ENCODE measurements around the gene RTP5. TPM values are rescaled to one million over a fixed set of nuclear protein-coding genes. Genes with fewer than 3 reads are reported as not detected.

RTP5 gene
- total RNA-seq, 1 donor from 2014 or later: not detected

DNA sequence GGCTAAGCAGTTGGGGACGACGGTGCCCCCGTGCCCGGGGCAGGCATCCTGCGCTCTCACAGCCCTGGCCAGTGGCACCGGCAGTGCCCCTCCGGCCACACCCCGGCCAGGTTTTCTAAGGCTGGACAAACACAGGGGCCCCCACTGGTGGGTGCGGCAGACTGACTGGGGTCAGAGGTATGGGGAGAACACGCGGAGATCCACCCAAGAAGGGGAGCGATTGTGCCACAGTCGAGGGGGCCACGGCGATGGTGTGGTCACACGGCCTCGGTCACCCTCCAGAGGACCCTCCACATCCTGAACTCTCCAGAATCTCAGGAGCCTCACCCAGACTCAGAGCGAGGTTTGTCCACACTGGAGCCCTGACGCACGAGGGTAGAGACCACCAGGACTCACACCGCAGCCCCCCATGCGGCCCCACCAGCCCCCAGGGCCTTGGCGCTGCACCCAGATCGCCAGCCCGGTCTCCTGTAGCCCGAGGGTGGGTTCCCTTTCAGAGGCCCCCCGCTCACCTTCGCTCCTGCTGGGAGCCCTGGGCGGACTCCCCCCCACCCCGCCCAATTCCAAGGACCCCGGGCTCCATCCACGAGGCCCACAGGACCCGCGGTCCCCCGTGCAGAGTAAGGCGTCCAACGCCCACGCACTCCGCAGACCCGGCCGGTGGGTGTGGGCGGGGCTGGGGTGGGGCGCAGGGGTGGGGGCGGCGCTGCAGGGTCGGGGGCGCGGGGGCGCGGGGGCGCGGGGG lies 26.0 kb upstream of the RTP5 start:
- no peak for DNase-seq (ENCODE audit: low read depth, low spot score)

GRCh38 chr2:241844066-241844728 lies 25.3 kb upstream of the RTP5 start:
- no peak for DNase-seq (ENCODE audit: low read depth, low spot score)

DNA sequence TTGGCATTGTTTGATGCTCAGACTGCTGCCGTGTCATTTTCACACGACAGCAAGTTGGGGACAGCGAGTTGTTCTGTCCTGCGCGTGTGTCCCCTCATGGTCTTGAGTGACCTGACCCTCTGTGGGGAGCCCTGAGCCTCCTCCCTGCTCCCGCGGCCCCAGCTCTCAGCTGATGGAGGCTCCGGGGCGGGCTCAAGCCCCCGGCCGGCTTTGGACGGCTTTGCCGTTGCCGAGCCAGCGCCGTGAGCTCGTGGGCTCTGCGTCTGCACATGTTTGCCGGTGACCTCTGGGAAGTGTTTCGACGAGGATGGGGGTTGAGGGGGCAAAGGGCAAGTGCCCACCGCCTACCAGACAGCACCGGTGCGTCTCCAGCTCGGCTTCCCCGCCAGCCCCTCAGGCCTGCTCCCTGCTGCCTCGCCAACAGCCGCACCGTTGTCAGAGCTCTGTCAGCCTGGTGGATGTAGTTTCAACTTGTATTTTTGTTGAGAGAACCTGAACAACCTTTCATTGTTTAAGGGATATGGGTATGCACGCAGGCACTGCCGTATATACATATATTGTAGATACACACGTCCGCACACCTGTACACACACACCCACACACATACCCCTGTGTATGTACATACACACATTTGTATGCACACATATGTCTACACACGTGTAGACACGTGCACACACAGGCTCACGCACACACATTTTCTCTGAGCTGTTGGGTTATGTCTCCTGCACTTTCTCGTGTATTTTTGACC lies 24.5 kb upstream of the RTP5 start:
- DNase-seq (ENCODE audit: low read depth, low spot score): no peak

GRCh38 chr2:241846406-241846805 lies 23.1 kb upstream of the RTP5 start:
- no peak for DNase-seq (ENCODE audit: low read depth, low spot score)

- no peak for DNase-seq (ENCODE audit: low read depth, low spot score)
Measured at GRCh38 chr2:241848761-241849615, 20.5 kb upstream of the RTP5 start.

GRCh38 chr2:241849616-241850543 lies 19.6 kb upstream of the RTP5 start:
- DNase-seq (ENCODE audit: low read depth, low spot score): no peak

DNA sequence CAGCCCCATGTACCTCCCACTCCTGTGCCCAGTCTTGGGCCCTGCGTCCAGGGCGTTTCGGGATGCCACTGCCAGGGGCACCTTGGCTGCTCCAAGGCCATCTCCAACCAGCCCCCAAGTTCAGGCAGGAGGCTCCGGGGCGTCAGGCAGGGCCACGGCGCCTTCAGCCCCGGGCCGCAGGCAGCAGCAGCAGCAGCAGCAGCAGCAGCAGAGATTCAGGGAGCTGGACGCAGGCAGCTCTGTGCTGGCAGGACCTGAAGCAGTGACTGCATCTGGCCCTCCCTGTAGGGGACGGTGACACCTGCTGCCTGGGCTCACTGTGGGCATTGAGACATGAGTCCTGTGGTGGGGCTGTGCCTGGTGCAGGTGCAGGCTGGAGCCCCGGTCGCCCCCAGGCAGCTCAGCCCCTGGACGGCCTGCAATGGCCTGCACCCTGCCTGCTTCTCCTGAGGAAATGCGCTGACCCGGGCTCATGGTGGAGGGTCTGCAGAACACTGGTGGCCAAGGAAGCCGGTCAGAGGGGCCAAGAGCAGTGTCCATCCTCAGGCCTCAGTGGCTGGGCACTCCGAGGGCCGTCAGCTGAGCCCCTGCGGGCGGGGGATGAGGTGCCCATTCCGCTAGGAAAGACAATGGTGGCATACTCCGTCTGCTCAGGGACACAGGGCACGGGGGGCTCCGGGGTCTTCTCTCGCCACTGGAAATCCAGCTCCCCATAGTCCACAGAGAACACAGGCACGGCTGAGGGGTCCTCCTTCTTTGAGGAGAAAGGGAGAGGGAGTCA lies 18.8 kb upstream of the RTP5 start:
- DNase-seq (ENCODE audit: low read depth, low spot score): no peak

GRCh38 chr2:241851325-241852115 lies 18.0 kb upstream of the RTP5 start:
- DNase-seq (ENCODE audit: low read depth, low spot score): no peak

DNA sequence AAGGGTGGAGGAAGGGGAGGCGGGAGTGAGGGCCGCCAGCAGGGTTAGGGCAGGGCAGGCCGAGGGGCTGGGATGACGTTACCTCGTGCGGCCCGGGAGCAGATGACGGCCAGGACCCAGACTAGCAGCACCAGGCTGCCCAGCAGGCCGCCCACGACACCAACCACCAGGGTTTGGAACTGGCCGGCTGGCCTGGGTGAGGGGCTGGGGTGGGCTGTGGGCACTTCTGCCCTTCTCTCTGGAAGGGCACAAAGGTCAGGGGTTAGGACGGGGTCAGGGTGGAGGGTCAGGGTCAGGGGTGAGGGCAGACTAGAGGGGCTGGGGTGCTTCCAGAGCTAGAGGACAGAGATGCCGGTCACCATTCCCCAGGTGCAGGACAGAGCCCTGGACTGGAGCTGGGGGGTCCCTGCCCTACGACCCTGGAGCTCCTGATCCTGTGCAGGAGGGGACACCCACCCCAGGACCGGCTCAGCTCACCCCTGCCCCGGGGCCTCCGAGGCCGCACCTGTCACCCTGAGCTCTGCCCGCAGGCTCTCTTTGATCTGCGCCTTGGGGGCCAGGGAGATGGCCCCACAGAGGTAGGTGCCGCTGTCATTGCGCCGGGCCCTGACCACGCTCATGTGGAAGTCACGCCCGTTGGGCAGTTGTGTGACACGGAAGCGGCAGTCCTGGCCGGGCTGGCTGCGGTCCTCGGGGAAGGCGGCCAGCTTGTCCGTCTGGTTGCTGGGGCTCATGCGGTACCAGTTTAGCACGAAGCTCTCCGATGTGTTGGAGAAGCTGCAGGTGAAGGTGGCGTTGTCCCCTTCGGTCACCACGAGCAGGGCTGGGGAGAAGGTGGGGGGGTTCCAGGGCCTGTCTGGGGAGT lies 17.2 kb upstream of the RTP5 start:
- DNase-seq (ENCODE audit: low read depth, low spot score): no peak

DNA sequence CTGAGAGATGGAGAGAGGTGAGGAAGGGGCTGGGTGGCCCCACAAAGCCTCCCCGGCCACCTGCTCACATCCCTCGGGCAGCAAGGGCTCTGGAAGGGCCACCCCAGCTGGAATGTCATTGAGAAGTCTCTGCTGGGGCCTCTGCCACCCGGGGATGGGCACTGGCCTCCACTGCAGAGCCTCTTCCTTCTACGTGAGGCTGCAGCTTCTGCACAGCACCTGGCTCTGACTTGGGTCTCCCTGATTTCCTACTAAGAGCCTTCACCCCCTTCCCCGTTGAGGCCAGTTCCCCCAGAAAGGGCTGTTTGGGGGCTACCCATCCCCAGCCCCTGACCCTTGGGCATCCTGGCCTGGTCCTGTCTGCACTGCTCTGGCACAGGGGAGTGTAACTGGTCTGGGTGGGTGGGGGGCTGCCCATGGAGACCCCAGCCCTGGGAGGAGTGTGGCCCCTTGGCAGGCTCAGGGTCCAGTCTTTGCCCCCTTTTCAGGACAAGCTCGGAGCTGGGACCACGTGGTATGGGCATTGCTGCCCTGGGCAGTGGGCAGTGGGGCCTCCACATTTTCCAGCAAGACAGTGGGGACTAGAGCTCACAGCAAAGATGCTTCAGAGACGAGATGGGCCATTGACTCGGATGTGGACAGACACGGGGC lies 16.4 kb upstream of the RTP5 start:
- no peak for DNase-seq (ENCODE audit: low read depth, low spot score)

DNA sequence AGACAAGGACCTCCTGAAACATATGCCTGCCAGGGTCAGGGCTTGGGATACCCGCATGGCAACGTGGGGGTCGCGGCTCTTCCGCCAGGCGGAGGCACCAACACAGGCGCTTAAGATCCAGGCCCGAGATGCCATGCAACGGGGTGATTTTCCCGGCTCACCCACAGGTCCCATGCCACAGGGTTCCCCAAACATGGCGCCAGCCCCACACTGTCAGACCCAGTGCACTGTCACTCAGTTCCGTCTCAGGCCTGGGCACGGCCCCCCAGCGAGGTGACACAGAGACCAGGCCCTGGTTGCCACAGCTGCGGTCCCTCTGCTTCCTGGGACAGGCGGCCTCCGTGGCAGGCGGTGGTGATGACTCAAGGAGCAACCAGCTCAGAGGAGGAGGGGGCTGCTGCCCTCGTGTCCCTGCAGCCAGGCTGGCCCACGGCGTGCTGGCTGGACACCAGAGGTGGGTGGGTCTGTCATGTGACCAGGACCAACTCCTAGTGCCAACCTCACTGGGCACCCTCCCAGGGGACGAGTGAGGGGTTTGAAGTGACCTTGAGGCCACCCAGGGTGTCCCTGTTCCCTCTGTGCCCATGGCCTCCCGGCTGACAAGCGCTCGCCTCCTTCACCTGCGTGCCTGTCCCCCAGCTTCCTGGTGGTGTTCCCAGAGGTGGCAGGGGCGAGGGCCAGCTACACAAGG lies 15.7 kb upstream of the RTP5 start:
- no peak for DNase-seq (ENCODE audit: low read depth, low spot score)

DNA sequence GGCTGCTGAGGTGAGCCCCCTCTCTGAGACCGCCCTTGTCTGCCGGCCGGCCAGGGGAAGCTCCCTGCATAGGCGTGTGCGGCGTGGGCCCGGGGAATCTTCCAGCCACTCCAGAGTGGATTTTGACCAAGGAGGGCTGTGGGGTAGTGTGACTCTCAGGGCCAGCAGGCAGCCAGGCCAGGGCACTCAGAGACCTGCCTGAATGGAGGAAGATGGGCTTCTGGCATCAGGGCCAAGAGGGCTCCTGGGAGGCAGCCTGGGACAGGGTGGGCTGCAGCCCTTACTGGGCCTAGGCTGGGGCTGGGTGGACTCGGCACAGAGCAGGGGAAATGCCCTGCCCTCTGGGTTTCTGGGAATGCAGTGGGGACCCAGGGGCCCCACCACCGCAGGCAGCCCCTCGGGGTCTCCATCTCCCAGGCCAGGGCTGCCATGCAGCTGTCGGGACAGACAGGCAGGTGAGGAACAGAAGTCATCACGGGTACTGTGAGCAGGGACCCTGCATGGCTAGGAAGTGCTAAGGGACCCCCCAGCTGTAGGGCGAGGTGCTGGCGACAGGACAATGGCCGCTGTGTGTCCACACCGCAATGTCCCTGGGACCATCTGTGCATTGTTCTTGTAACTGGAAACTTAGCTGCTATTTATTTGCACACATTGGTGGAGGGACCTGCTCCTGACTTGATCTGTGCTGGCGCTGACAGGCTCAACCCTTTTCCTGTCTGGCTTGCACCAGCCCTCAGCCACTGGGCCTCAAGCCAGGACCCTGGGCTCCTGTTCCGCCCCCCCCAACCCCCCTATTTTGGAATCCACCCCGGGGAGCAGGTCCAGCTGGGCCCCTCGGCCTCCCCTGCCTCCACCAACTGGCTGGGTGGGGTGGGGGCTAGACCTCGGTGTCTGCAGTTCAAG lies 14.9 kb upstream of the RTP5 start:
- no peak for DNase-seq (ENCODE audit: low read depth, low spot score)

DNA sequence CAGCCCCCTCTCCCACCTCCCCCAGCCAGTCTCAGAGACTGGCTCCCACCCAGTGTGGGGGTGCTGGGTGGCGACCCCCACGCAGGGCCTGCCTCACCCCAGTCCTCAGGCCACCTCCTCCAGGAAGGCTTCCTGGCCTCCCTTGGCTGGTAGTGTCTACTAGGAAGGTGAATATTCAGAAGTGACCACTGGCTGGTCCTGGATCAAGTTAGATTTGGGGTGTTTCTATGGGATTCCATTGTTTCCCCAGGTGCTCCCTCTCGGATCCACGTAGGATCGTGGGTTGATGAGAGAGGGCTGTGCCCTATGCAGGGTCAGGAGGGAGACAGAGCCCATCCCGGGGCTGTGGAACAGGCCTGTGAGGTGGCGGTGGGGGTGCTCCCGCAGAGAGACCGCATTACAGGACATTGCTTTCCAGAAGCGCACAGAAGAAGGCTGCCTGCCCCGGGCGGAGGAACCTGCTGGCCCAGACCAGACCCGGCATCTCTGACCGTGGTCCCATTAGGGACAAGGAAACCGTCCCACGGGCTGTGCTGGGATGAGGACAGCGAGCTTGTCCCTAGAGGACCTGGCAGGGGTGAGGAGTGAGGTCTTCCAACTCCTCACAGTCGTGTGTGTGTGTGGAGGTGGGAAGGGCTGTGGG lies 14.2 kb upstream of the RTP5 start:
- DNase-seq (ENCODE audit: low read depth, low spot score): no peak

GRCh38 chr2:241855888-241856422 lies 13.6 kb upstream of the RTP5 start:
- DNase-seq (ENCODE audit: low read depth, low spot score): no peak

DNA sequence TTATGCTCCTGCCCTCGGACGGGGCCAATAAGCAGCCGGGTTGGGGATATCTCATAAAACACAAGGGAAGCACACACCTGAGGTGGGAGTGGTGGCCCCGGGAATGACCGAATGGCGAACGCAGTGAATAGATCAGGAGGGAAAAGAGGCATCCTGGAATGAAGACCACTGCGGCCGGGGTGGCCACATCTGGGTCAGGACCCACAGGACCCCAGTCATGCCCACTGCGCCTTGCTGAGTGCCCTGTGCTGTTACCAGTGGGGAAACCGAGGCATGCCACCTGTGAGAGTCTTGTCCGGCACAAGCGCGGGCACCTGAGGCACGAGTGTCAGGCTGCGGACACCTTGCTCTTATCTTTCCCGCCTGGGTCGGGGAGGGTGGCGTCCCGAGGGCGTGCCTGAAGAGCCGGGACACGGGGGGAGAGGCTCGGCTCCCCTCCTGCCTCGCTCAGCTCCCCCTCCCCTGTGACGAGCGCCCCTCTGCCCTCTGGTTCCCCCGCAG lies 12.4 kb upstream of the RTP5 start:
- no peak for DNase-seq (ENCODE audit: low read depth, low spot score)
